Smooth muscle cell (in vitro differentiated cells): Measurements from ENCODE around the gene ACADVL. TPM values are rescaled to one million over a fixed set of nuclear protein-coding genes. Genes with fewer than 3 reads are reported as not detected.

Experiments used
- DNase-seq: peaks from one replicate; lab custom pipeline; 2025; ENCODE audit not compliant: unreplicated experiment; lab: John Stamatoyannopoulos, UW
- H2AFZ ChIP-seq: fragments of 200-600 bp; sonication (generic); 2 replicates; pipeline ENCODE4 v1.6.0; 2016; ENCODE audit warnings: antibody characterized with exemption, low read depth, mild to moderate bottlenecking
- H3F3A ChIP-seq: fragments of 200-600 bp; sonication (generic); 2 replicates; pipeline ENCODE4 v1.6.0; 2017; ENCODE audit warnings: antibody characterized with exemption, low read depth
- H3K27ac ChIP-seq: fragments of 200-600 bp; sonication (generic); 2 replicates; pipeline ENCODE4 v1.5.1; 2016; ENCODE audit warnings: low read depth, mild to moderate bottlenecking
- H3K27me3 ChIP-seq: fragments of 200-600 bp; sonication (generic); 2 replicates; pipeline ENCODE4 v1.6.1; 2016; ENCODE audit warnings: low read depth, mild to moderate bottlenecking
- H3K36me3 ChIP-seq: fragments of 200-600 bp; sonication (generic); 2 replicates; pipeline ENCODE4 v1.5.1; 2016; ENCODE audit warnings: low read depth
- H3K4me1 ChIP-seq: fragments of 200-600 bp; sonication (generic); 2 replicates; pipeline ENCODE4 v1.5.1; 2016; ENCODE audit warnings: low read depth
- H3K4me2 ChIP-seq: fragments of 200-600 bp; sonication (generic); 2 replicates; pipeline ENCODE4 v1.6.0; 2016; ENCODE audit warnings: mild to moderate bottlenecking
- H3K4me3 ChIP-seq: fragments of 200-600 bp; sonication (generic); 2 replicates; pipeline ENCODE4 v1.5.1; 2016; ENCODE audit warnings: mild to moderate bottlenecking
- H3K79me2 ChIP-seq: fragments of 200-600 bp; sonication (generic); 2 replicates; pipeline ENCODE4 v1.6.0; 2016; ENCODE audit warnings: low read depth, mild to moderate bottlenecking
- H3K9ac ChIP-seq: fragments of 200-600 bp; sonication (generic); 2 replicates; pipeline ENCODE4 v1.6.0; 2016; ENCODE audit warnings: low read depth
- H3K9me3 ChIP-seq: fragments of 200-600 bp; sonication (generic); replicated peaks from 2 replicates; pipeline ENCODE4 v1.5.1; 2016; ENCODE audit warnings: low read depth
- H4K20me1 ChIP-seq: fragments of 200-600 bp; sonication (generic); 2 replicates; pipeline ENCODE4 v1.6.0; 2016; ENCODE audit warnings: low read depth
- CTCF ChIP-seq: fragments of 200-600 bp; sonication (generic); IDR thresholded peaks from 2 replicates; pipeline ENCODE4 v1.5.1; 2017; ENCODE audit warnings: borderline replicate concordance, mild to moderate bottlenecking, antibody characterized with exemption; ENCODE audit not compliant: insufficient read depth, poor library complexity, severe bottlenecking
- WGBS: methylation state at CpG from one replicate; pipeline ENCODE4 v1.1.7; 2016; ENCODE audit warnings: low lambda C conversion rate; 5-methylcytosine and 5-hydroxymethylcytosine counted together
- polyA plus RNA-seq: library from polyadenylated mRNA; unstranded; fragments of >200 nt; fragmentation: Nextera tagmentation; extraction: Ambion mirVana; gene quantifications from 2 replicates; pipeline ENCODE4 v1.2.1, GENCODE V29; 2016
- total RNA-seq: library from RNA; depleted of rRNA; stranded (reverse); fragments of >200 nt; gene quantifications from 2 replicates; pipeline ENCODE4 v1.2.3, GENCODE V29; 2014

ACADVL gene
- total and polyA plus RNA-seq, 2 experiments from 2014 or later = 185 to 331 TPM

- no peak overlapping the region for H2AFZ ChIP-seq
- H3K9me3 ChIP-seq = no peaks in the 10 kb centered on the region
- no peak overlapping the region for H3K4me2 ChIP-seq
- no peak overlapping the region for H3K4me3 ChIP-seq
- no peaks in the 10 kb centered on the region for H3K36me3 ChIP-seq
- H3K79me2 ChIP-seq = peaks cover 58% of the 10 kb centered on the region
- peaks cover 8% of the 10 kb centered on the region for H4K20me1 ChIP-seq
- TF ChIP-seq CTCF = no peak
- no peak for DNase-seq
- 96% methylated on average over 5 of the region's 5 CpGs for WGBS
- no peaks in the 10 kb centered on the region for H3K27me3 ChIP-seq
- H3K9ac ChIP-seq = no peak overlapping the region
- no peak overlapping the region for H3K27ac ChIP-seq
- H3K4me1 ChIP-seq = peaks cover 10% of the 10 kb centered on the region
- peaks cover 10% of the 10 kb centered on the region for H3F3A ChIP-seq
Observed at GRCh38 chr17:7246779-7247178, 27.0 kb downstream of the ACADVL start.

- 93% methylated on average over 4 of the region's 4 CpGs for WGBS
- Histone ChIP-seq H3K36me3 (no peaks in the 10 kb centered on the region), H3F3A (peaks cover under 1% of the 10 kb centered on the region), H3K27ac (no peak overlapping the region), H3K9ac (no peak overlapping the region), H3K27me3 (no peaks in the 10 kb centered on the region), H3K79me2 (peaks cover 62% of the 10 kb centered on the region), H3K4me1 (peaks cover 18% of the 10 kb centered on the region), H3K9me3 (no peaks in the 10 kb centered on the region), H2AFZ (no peak overlapping the region), H3K4me3 (no peak overlapping the region), H4K20me1 (peaks cover 8% of the 10 kb centered on the region), H3K4me2 (no peak overlapping the region)
- no peak for DNase-seq
- no peak for TF ChIP-seq CTCF
Observed at GRCh38 chr17:7248796-7249195, 29.1 kb downstream of the ACADVL start.

- Histone ChIP-seq H3K4me3 (no peak overlapping the region), H3K27ac (no peak overlapping the region), H4K20me1 (peaks cover 8% of the 10 kb centered on the region), H3F3A (no peaks in the 10 kb centered on the region), H3K4me2 (peak overlapping the region; percentile 91), H3K79me2 (peaks cover 62% of the 10 kb centered on the region), H2AFZ (no peak overlapping the region), H3K36me3 (no peaks in the 10 kb centered on the region), H3K9ac (no peak overlapping the region), H3K27me3 (no peaks in the 10 kb centered on the region), H3K4me1 (peaks cover 18% of the 10 kb centered on the region), H3K9me3 (no peaks in the 10 kb centered on the region)
- no peak for TF ChIP-seq CTCF
- 94% methylated on average over 6 of the region's 6 CpGs for WGBS
- DNase-seq = no peak
Observed at GRCh38 chr17:7249214-7249613, 29.5 kb downstream of the ACADVL start.

- H3K4me3 ChIP-seq = peak overlapping the region; percentile 100
- 95% methylated on average over 7 of the region's 7 CpGs for WGBS
- no peaks in the 10 kb centered on the region for H3K9me3 ChIP-seq
- no peaks in the 10 kb centered on the region for H3K27me3 ChIP-seq
- peaks cover 18% of the 10 kb centered on the region for H3K4me1 ChIP-seq
- H4K20me1 ChIP-seq = peaks cover 8% of the 10 kb centered on the region
- DNase-seq = no peak
- H3K79me2 ChIP-seq = peaks cover 62% of the 10 kb centered on the region
- no peaks in the 10 kb centered on the region for H3F3A ChIP-seq
- H3K36me3 ChIP-seq = no peaks in the 10 kb centered on the region
- no peak overlapping the region for H2AFZ ChIP-seq
- H3K27ac ChIP-seq = no peak overlapping the region
- H3K4me2 ChIP-seq = peak overlapping the region; percentile 91
- no peak for TF ChIP-seq CTCF
- peak overlapping the region; percentile 97 for H3K9ac ChIP-seq
Observed at GRCh38 chr17:7249830-7250229, 30.1 kb downstream of the ACADVL start.
